ENCODE measurements around the gene ANKMY1.

Gene ANKMY1

GRCh38 chr2:240450532-240451107 lies 107.2 kb downstream of the ANKMY1 start:
- in situ Hi-C loops (cut with HindIII; ENCODE audit: low sequenced_read_pairs): no loop called here

GRCh38 chr2:240449764-240450531 lies 107.8 kb downstream of the ANKMY1 start:
- in situ Hi-C loops (cut with HindIII; ENCODE audit: low sequenced_read_pairs): no loop called here

GRCh38 chr2:240448387-240449274 lies 109.2 kb downstream of the ANKMY1 start:
- in situ Hi-C loops (cut with HindIII; ENCODE audit: low sequenced_read_pairs): no loop called here

- in situ Hi-C loops (cut with HindIII; ENCODE audit: low sequenced_read_pairs): no loop called here
These were observed 109.9 kb downstream of the ANKMY1 start for GRCh38 chr2:240447934-240448333.

- in situ Hi-C loops (cut with HindIII; ENCODE audit: low sequenced_read_pairs): no loop called here
These were observed 110.5 kb downstream of the ANKMY1 start for GRCh38 chr2:240447331-240447730.

GRCh38 chr2:240446664-240447175 lies 111.1 kb downstream of the ANKMY1 start:
- in situ Hi-C loops (cut with HindIII; ENCODE audit: low sequenced_read_pairs): no loop called here

GRCh38 chr2:240445961-240446663 lies 111.7 kb downstream of the ANKMY1 start:
- in situ Hi-C loops (cut with HindIII; ENCODE audit: low sequenced_read_pairs): no loop called here

GRCh38 chr2:240444464-240444863 lies 113.3 kb downstream of the ANKMY1 start:
- in situ Hi-C loops (cut with HindIII; ENCODE audit: low sequenced_read_pairs): no loop called here

GRCh38 chr2:240443891-240444301 lies 113.9 kb downstream of the ANKMY1 start:
- in situ Hi-C loops (cut with HindIII; ENCODE audit: low sequenced_read_pairs): no loop called here

- in situ Hi-C loops (cut with HindIII; ENCODE audit: low sequenced_read_pairs): no loop called here
These were observed 114.7 kb downstream of the ANKMY1 start for GRCh38 chr2:240442891-240443715.

GRCh38 chr2:240441993-240442411 lies 115.8 kb downstream of the ANKMY1 start:
- in situ Hi-C loops (cut with HindIII; ENCODE audit: low sequenced_read_pairs): no loop called here

- in situ Hi-C loops (cut with HindIII; ENCODE audit: low sequenced_read_pairs): no loop called here
These were observed 116.3 kb downstream of the ANKMY1 start for GRCh38 chr2:240441326-240441992.

- in situ Hi-C loops (cut with HindIII; ENCODE audit: low sequenced_read_pairs): no loop called here
These were observed 117.0 kb downstream of the ANKMY1 start for GRCh38 chr2:240440704-240441320.

- in situ Hi-C loops (cut with HindIII; ENCODE audit: low sequenced_read_pairs): no loop called here
These were observed 117.5 kb downstream of the ANKMY1 start for GRCh38 chr2:240440251-240440650.

GRCh38 chr2:240439698-240440151 lies 118.1 kb downstream of the ANKMY1 start:
- in situ Hi-C loops (cut with HindIII; ENCODE audit: low sequenced_read_pairs): loop anchor here (10.0 kb wide), 1 partner anchor 225 kb away; no protein-coding TSS in a partner anchor

GRCh38 chr2:240438810-240439697 lies 118.7 kb downstream of the ANKMY1 start:
- in situ Hi-C loops (cut with HindIII; ENCODE audit: low sequenced_read_pairs): loop anchor here (10.0 kb wide), 1 partner anchor 224 kb away; no protein-coding TSS in a partner anchor
